Mesenchymal stem cell (in vitro differentiated cells and primary cell): ENCODE data around the gene GAP43.

ENCODE experiments used
- DNase-seq: peaks from one replicate; pipeline ENCODE4 v3.0.0-alpha.2; 2013
- H2AFZ ChIP-seq: one replicate; pipeline ENCODE4 v1.6.1; 2013; ENCODE audit warnings: low read depth, mild to moderate bottlenecking, control low read depth, inconsistent platforms, low read length, moderate library complexity
- H2AK5ac ChIP-seq: 2 replicates; pipeline ENCODE4 v1.6.1; 2013; ENCODE audit warnings: low read length, moderate library complexity, mild to moderate bottlenecking, inconsistent platforms; ENCODE audit not compliant: severe bottlenecking
- H2BK120ac ChIP-seq: one replicate; pipeline ENCODE4 v1.6.1; 2013; ENCODE audit warnings: low read depth, mild to moderate bottlenecking, inconsistent platforms, low read length, moderate library complexity
- H2BK12ac ChIP-seq, 2 experiments: one replicate each; pipeline ENCODE4 v1.6.1; 2013; ENCODE audit warnings: inconsistent platforms in 2 of 2, low read length in 2 of 2, mild to moderate bottlenecking in 2 of 2, moderate library complexity in 2 of 2, control low read depth in 1 of 2
- H2BK15ac ChIP-seq: one replicate; pipeline ENCODE4 v1.6.1; 2013; ENCODE audit warnings: mild to moderate bottlenecking, low read depth, inconsistent platforms; ENCODE audit not compliant: poor library complexity, severe bottlenecking
- H2BK5ac ChIP-seq: 2 replicates; pipeline ENCODE4 v1.6.1; 2013; ENCODE audit warnings: low read depth, mild to moderate bottlenecking, low read length, control low read depth, inconsistent platforms; ENCODE audit not compliant: poor library complexity, severe bottlenecking
- H3K14ac ChIP-seq, 2 experiments: one replicate each; pipeline ENCODE4 v1.6.1; 2013; ENCODE audit warnings: inconsistent platforms in 2 of 2, low read length in 2 of 2, control low read depth in 1 of 2, mild to moderate bottlenecking in 1 of 2, moderate library complexity in 1 of 2
- H3K18ac ChIP-seq, 2 experiments: one replicate each; pipeline ENCODE4 v1.6.1; 2013; ENCODE audit warnings: inconsistent platforms in 2 of 2, low read length in 2 of 2, control low read depth in 1 of 2, low read depth in 1 of 2, mild to moderate bottlenecking in 1 of 2
- H3K23ac ChIP-seq, 2 experiments: one replicate each; pipeline ENCODE4 v1.6.1; 2013; ENCODE audit warnings: inconsistent platforms in 2 of 2, low read length in 2 of 2, mild to moderate bottlenecking in 2 of 2, moderate library complexity in 2 of 2, control low read depth in 1 of 2
- H3K27ac ChIP-seq: 2 replicates; pipeline ENCODE4 v1.5.1; 2013; ENCODE audit warnings: mild to moderate bottlenecking, moderate library complexity, low read length, control low read depth, inconsistent platforms; ENCODE audit not compliant: poor library complexity, severe bottlenecking
- H3K27me3 ChIP-seq, 2 experiments: 2 replicates each; pipeline versions ENCODE4 v1.6.1 to v1.7.0; 2013; ENCODE audit warnings: low read length in 2 of 2, mild to moderate bottlenecking in 2 of 2, moderate library complexity in 2 of 2, control low read depth in 1 of 2, inconsistent platforms in 1 of 2; ENCODE audit not compliant: control insufficient read depth in 1 of 2, insufficient read depth in 1 of 2
- H3K36me3 ChIP-seq, 2 experiments: 2 replicates each; pipeline versions ENCODE4 v1.6.1 to v1.7.0; 2013; ENCODE audit warnings: low read length in 2 of 2, control low read depth in 1 of 2, inconsistent platforms in 1 of 2, low read depth in 1 of 2, mild to moderate bottlenecking in 1 of 2; ENCODE audit not compliant: insufficient read depth in 2 of 2, control insufficient read depth in 1 of 2
- H3K4ac ChIP-seq, 2 experiments: one replicate each; pipeline ENCODE4 v1.6.1; 2013; ENCODE audit warnings: inconsistent platforms in 2 of 2, low read length in 2 of 2, mild to moderate bottlenecking in 2 of 2, moderate library complexity in 2 of 2, control low read depth in 1 of 2, low read depth in 1 of 2
- H3K4me1 ChIP-seq: 2 replicates; pipeline ENCODE4 v1.6.1; 2013; ENCODE audit warnings: low read depth, low read length, control low read depth; ENCODE audit not compliant: control insufficient read depth, insufficient read depth
- H3K4me2 ChIP-seq: 2 replicates; pipeline ENCODE4 v1.6.1; 2013; ENCODE audit warnings: low read length, mild to moderate bottlenecking, inconsistent platforms; ENCODE audit not compliant: poor library complexity, severe bottlenecking
- H3K4me3 ChIP-seq, 2 experiments: 2 replicates each; pipeline versions ENCODE4 v1.5.1 to v1.7.0; 2013; ENCODE audit warnings: low read length in 2 of 2, mild to moderate bottlenecking in 2 of 2, control low read depth in 1 of 2, low read depth in 1 of 2; ENCODE audit not compliant: insufficient read depth in 1 of 2
- H3K79me1 ChIP-seq: replicated peaks from 2 replicates; pipeline ENCODE4 v1.6.1; 2013; ENCODE audit warnings: mild to moderate bottlenecking, control low read depth, low read length, inconsistent platforms; ENCODE audit not compliant: poor library complexity, severe bottlenecking
- H3K9ac ChIP-seq: 2 replicates; pipeline ENCODE4 v1.7.0; 2013; ENCODE audit warnings: mild to moderate bottlenecking, low read length, moderate library complexity
- H3K9me3 ChIP-seq: 2 replicates; pipeline ENCODE4 v1.7.0; 2013; ENCODE audit warnings: mild to moderate bottlenecking, low read length; ENCODE audit not compliant: control insufficient read depth
- H4K8ac ChIP-seq: one replicate; pipeline ENCODE4 v1.6.1; 2013; ENCODE audit warnings: inconsistent platforms, mild to moderate bottlenecking, low read length, moderate library complexity
- H4K91ac ChIP-seq: one replicate; pipeline ENCODE4 v1.6.1; 2013; ENCODE audit warnings: mild to moderate bottlenecking, low read length, inconsistent platforms
- WGBS: methylation state at CpG from one replicate; pipeline ENCODE4 v1.1.7; 2013; ENCODE audit warnings: mixed read lengths; 5-methylcytosine and 5-hydroxymethylcytosine counted together

GAP43 gene

GRCh38 chr3:115712871-115713270 lies 89.6 kb downstream of the GAP43 start:
- Histone ChIP-seq H4K8ac (no peak overlapping the region), H3K36me3 (no peaks in the 10 kb centered on the region), H3K23ac (no peak overlapping the region), H2BK15ac (no peak overlapping the region), H2AK5ac (no peak overlapping the region), H3K4me3 (no peak overlapping the region), H3K9me3 (no peaks in the 10 kb centered on the region), H2BK5ac (no peak overlapping the region), H3K9ac (no peak overlapping the region), H4K91ac (no peak overlapping the region), H3K18ac (no peak overlapping the region), H3K27ac (no peak overlapping the region), H3K79me1 (no peaks in the 10 kb centered on the region), H2AFZ (no peak overlapping the region), H3K4me2 (no peak overlapping the region), H3K14ac (no peak overlapping the region), H2BK12ac (no peak overlapping the region), H2BK120ac (no peak overlapping the region), H3K4me1 (no peaks in the 10 kb centered on the region), H3K4ac (no peak overlapping the region), H3K27me3 (no peaks in the 10 kb centered on the region)
- 0% methylated on average over 1 of the region's 1 CpG for WGBS
- no peak for DNase-seq

GRCh38 chr3:115713284-115713683 lies 90.0 kb downstream of the GAP43 start:
- H2AFZ ChIP-seq: no peak overlapping the region
- H3K4me1 ChIP-seq: no peaks in the 10 kb centered on the region
- no peaks in the 10 kb centered on the region for H3K9me3 ChIP-seq
- H3K4me2 ChIP-seq: no peak overlapping the region
- no peak for DNase-seq
- H2BK15ac ChIP-seq: no peak overlapping the region
- H3K14ac ChIP-seq: peak overlapping the region in 1 of 2 experiments; percentile 71
- H3K23ac ChIP-seq: no peak overlapping the region
- H3K79me1 ChIP-seq: no peaks in the 10 kb centered on the region
- no peak overlapping the region for H3K18ac ChIP-seq
- WGBS: 92% methylated on average over 5 of the region's 5 CpGs
- no peak overlapping the region for H3K4me3 ChIP-seq
- H2BK12ac ChIP-seq: peak overlapping the region in 1 of 2 experiments; percentile 7
- H4K91ac ChIP-seq: no peak overlapping the region
- H4K8ac ChIP-seq: no peak overlapping the region
- H3K27ac ChIP-seq: no peak overlapping the region
- no peaks in the 10 kb centered on the region for H3K27me3 ChIP-seq
- H2BK5ac ChIP-seq: no peak overlapping the region
- H2BK120ac ChIP-seq: no peak overlapping the region
- H2AK5ac ChIP-seq: no peak overlapping the region
- no peaks in the 10 kb centered on the region for H3K36me3 ChIP-seq
- H3K4ac ChIP-seq: no peak overlapping the region
- H3K9ac ChIP-seq: no peak overlapping the region

DNA sequence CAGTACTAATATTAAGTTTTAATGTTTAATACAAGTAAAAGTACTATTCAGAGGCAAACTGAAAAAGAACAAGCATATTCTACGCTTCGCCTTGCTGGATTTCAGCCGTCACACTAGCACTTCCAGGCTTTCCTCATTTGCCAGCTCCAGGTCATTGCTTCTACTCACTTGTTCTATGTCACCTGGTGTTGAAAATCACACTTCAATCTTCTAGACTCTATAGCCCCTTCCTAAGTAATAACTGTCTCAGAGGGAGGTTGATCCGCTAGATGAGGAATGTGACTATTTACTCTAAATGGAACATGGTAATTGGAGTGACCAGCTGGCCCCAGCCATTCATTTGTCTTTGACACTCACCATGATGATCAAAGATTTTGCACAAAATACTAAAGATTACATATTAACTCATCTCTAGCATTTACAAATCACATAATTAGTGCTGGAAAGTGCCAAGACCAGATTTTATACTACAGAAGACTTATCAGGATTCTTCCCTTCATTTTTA lies 92.0 kb downstream of the GAP43 start:
- no peak overlapping the region for H3K27ac ChIP-seq
- H2BK5ac ChIP-seq: no peak overlapping the region
- H4K8ac ChIP-seq: no peak overlapping the region
- no peak overlapping the region for H3K18ac ChIP-seq
- no peak overlapping the region for H2AK5ac ChIP-seq
- 84% methylated on average over 3 of the region's 4 CpGs for WGBS
- no peak overlapping the region for H3K23ac ChIP-seq
- no peak overlapping the region for H4K91ac ChIP-seq
- no peak overlapping the region for H3K9ac ChIP-seq
- H2BK12ac ChIP-seq: no peak overlapping the region
- H3K27me3 ChIP-seq: peaks cover 0 to 4% of the 10 kb centered on the region in 2 experiments
- H3K4me3 ChIP-seq: no peak overlapping the region
- no peak overlapping the region for H2AFZ ChIP-seq
- H3K79me1 ChIP-seq: no peaks in the 10 kb centered on the region
- H3K4me1 ChIP-seq: no peaks in the 10 kb centered on the region
- H2BK15ac ChIP-seq: no peak overlapping the region
- no peak overlapping the region for H3K14ac ChIP-seq
- H3K4ac ChIP-seq: no peak overlapping the region
- no peak for DNase-seq
- no peak overlapping the region for H3K4me2 ChIP-seq
- H2BK120ac ChIP-seq: no peak overlapping the region
- H3K36me3 ChIP-seq: no peaks in the 10 kb centered on the region
- no peaks in the 10 kb centered on the region for H3K9me3 ChIP-seq

- no peak overlapping the region for H2BK12ac ChIP-seq
Observed at GRCh38 chr3:115720983-115721382, 97.7 kb downstream of the GAP43 start.

More at GRCh38 chr3:115720983-115721382, 97.7 kb downstream of the GAP43 start:
- no peaks in the 10 kb centered on the region for H3K36me3 ChIP-seq
- H3K18ac ChIP-seq: no peak overlapping the region
- WGBS: 100% methylated on average over 1 of the region's 4 CpGs
- H3K27me3 ChIP-seq: peaks cover 0 to 4% of the 10 kb centered on the region in 2 experiments
- no peak overlapping the region for H3K27ac ChIP-seq
- no peak overlapping the region for H2BK15ac ChIP-seq
- no peak overlapping the region for H2BK5ac ChIP-seq
- no peak overlapping the region for H3K23ac ChIP-seq
- H3K9ac ChIP-seq: peak overlapping the region; percentile 56
- H3K4me2 ChIP-seq: no peak overlapping the region
- H4K91ac ChIP-seq: no peak overlapping the region
- no peaks in the 10 kb centered on the region for H3K4me1 ChIP-seq
- H4K8ac ChIP-seq: no peak overlapping the region
- H3K4me3 ChIP-seq: no peak overlapping the region
- no peak overlapping the region for H3K4ac ChIP-seq
- no peaks in the 10 kb centered on the region for H3K9me3 ChIP-seq
- H2BK120ac ChIP-seq: no peak overlapping the region
- no peaks in the 10 kb centered on the region for H3K79me1 ChIP-seq
- H2AK5ac ChIP-seq: no peak overlapping the region
- DNase-seq: no peak
- no peak overlapping the region for H2AFZ ChIP-seq
- H3K14ac ChIP-seq: no peak overlapping the region
